ENCODE measurements around the gene STAP2.

DNA sequence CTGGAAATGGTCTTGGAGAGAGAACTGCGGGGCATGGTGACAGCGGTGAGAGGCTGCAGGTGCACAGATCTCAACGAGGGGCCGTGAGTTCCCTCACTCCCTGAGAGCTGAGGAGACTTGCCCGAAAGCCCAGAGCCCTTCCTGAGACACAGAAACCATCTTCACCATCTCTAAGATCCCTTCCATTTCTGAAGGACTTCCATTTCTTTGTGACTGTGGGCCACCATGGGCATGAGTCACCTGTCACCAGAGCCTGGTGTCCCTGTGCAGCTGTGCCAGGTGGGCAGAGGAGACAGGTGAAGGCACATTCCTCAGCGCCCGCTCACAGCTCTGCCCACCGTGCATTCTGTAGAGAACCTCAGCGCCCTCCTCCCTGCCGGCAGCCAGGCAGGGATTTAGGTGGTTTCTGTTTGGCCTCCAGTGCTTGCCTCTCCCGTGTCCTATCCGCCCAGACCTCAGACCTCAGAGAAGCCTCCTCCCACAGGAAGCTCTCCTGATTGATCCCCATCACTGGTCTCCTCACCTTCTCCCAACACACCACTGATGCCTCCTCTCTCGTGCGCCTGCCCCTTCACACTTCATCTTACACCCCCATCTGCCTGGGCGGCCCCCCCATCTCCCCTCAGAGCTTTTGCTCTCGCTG lies 37.5 kb upstream of the STAP2 start:
- no peak for TF ChIP-seq POLR2A (IDR thresholded peaks at IDR 0.05)
- TF ChIP-seq, protein P1, sequence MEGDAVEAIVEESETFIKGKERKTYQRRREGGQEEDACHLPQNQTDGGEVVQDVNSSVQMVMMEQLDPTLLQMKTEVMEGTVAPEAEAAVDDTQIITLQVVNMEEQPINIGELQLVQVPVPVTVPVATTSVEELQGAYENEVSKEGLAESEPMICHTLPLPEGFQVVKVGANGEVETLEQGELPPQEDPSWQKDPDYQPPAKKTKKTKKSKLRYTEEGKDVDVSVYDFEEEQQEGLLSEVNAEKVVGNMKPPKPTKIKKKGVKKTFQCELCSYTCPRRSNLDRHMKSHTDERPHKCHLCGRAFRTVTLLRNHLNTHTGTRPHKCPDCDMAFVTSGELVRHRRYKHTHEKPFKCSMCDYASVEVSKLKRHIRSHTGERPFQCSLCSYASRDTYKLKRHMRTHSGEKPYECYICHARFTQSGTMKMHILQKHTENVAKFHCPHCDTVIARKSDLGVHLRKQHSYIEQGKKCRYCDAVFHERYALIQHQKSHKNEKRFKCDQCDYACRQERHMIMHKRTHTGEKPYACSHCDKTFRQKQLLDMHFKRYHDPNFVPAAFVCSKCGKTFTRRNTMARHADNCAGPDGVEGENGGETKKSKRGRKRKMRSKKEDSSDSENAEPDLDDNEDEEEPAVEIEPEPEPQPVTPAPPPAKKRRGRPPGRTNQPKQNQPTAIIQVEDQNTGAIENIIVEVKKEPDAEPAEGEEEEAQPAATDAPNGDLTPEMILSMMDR (IDR thresholded peaks at IDR 0.05), result peak in 1 of 7 experiments; percentile 1
